ENCODE data around the gene TRABD2B.
A peak's percentile ranks its signal among the peaks of the same experiment; 100 is the strongest.

The TRABD2B gene

DNA sequence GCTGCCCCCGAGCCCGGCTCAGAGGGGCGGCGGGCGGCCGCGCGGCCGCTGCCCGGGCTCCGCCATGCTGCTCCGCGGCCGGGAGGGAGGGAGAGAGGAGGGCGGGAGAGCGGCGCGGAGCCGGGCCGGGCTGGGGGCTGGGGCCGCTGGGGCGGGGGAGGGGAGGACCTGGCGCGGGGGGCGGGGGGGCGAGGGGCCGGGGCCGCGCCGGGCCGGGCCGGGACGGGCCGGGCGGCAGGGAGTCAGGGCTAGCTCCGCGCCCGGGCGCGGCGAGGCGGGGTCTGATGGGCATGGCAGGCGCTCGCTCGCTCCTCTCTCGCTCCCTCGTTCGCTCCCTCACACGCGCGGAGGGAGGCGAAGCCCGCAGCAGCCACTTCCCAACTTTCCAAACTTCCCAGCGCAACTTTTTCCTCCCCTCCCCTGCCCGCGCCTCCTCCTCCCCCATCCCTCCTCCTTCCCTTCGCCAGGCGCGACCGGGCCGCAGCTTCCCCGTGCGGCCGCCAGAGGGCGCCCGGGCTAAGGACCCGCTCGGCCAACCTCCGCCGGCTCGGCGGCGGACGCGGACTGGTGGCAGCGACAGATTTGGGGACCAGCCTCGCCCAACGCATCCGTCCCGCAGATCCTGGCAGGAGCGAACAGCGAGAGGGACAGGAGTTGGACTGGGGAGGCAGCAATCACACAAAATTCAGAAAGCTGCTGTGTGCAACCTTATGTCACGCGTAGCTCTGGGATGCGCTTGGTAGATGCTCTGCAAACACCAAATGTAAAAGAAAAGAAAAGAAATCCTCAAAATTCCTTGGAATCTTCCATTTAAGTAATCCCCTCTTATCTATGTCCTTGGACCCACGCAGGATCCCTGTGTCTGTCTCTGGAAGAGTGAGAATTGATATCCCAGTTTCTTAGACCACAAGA, at the start of gene TRABD2B:
Gene TRABD2B (minus strand): TSS at position 97 of the 912 bp plus-strand sequence.
- peaks cover 8% of the 10 kb centered on the region for H3K4me1 Mint-ChIP-seq
- peaks cover 41% of the 10 kb centered on the region for H3K27me3 Mint-ChIP-seq
- no peaks in the 10 kb centered on the region for H3K9me3 Mint-ChIP-seq
- peak within 1 kb of the TSS; percentile 79 for H3K4me3 Mint-ChIP-seq
- no peak within 1 kb of the TSS for H3K27ac Mint-ChIP-seq
- H3K36me3 Mint-ChIP-seq = no peaks in the 10 kb centered on the region

GRCh38 chr1:48044311-48044710, 47.1 kb upstream of the TRABD2B start:
- H3K36me3 Mint-ChIP-seq = no peaks in the 10 kb centered on the region
- no peaks in the 10 kb centered on the region for H3K4me1 Mint-ChIP-seq
- no peak overlapping the region for H3K4me3 Mint-ChIP-seq
- no peak overlapping the region for H3K27ac Mint-ChIP-seq
- no peaks in the 10 kb centered on the region for H3K9me3 Mint-ChIP-seq
- H3K27me3 Mint-ChIP-seq = no peaks in the 10 kb centered on the region

GRCh38 chr1:48043622-48044021, 46.4 kb upstream of the TRABD2B start:
- Mint-ChIP-seq H3K4me1 (no peaks in the 10 kb centered on the region), H3K27ac (no peak overlapping the region)

DNA sequence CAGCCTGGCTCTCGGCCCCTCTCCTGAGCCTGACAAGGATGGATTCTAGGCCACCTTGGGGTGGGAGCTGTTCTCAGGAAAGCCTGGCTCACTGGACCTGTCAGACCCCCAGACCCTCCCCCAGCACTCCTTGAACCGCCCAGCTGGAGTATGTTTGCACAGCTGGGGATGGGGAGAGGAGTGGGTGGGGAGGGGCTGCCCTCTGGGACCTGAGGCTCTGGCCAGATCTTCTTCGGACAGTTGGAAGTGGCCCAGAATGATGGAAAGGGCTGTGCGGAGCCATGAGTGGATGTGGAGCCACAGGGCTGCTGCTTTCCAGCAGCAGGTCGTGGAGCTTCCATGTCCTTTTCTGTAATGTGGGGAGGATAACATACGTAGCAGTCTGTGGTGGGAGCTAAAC, 43.0 kb upstream of the TRABD2B start:
- H3K4me1 Mint-ChIP-seq = no peaks in the 10 kb centered on the region
- H3K27ac Mint-ChIP-seq = no peak overlapping the region
- H3K27me3 Mint-ChIP-seq = no peaks in the 10 kb centered on the region
- no peaks in the 10 kb centered on the region for H3K9me3 Mint-ChIP-seq
- H3K4me3 Mint-ChIP-seq = no peak overlapping the region
- no peaks in the 10 kb centered on the region for H3K36me3 Mint-ChIP-seq

More at GRCh38 chr1:48043622-48044021, 46.4 kb upstream of the TRABD2B start:
- H3K4me3 Mint-ChIP-seq = no peak overlapping the region
- no peaks in the 10 kb centered on the region for H3K27me3 Mint-ChIP-seq
- no peaks in the 10 kb centered on the region for H3K36me3 Mint-ChIP-seq
- H3K9me3 Mint-ChIP-seq = no peaks in the 10 kb centered on the region

- Mint-ChIP-seq H3K4me1 (no peaks in the 10 kb centered on the region), H3K4me3 (no peak overlapping the region)
Observed at GRCh38 chr1:48039088-48040054, 42.2 kb upstream of the TRABD2B start.

GRCh38 chr1:48038270-48038767, 41.1 kb upstream of the TRABD2B start:
- Mint-ChIP-seq H3K4me3 (no peak overlapping the region), H3K36me3 (no peaks in the 10 kb centered on the region), H3K27ac (no peak overlapping the region), H3K4me1 (no peaks in the 10 kb centered on the region), H3K27me3 (no peaks in the 10 kb centered on the region), H3K9me3 (no peaks in the 10 kb centered on the region)

More at GRCh38 chr1:48039088-48040054, 42.2 kb upstream of the TRABD2B start:
- no peaks in the 10 kb centered on the region for H3K27me3 Mint-ChIP-seq
- H3K9me3 Mint-ChIP-seq = no peaks in the 10 kb centered on the region
- no peaks in the 10 kb centered on the region for H3K36me3 Mint-ChIP-seq
- H3K27ac Mint-ChIP-seq = no peak overlapping the region

GRCh38 chr1:48036710-48037355, 39.6 kb upstream of the TRABD2B start:
- Mint-ChIP-seq H3K4me3 (no peak overlapping the region), H3K27me3 (no peaks in the 10 kb centered on the region), H3K4me1 (no peaks in the 10 kb centered on the region), H3K9me3 (no peaks in the 10 kb centered on the region), H3K36me3 (no peaks in the 10 kb centered on the region), H3K27ac (no peak overlapping the region)

GRCh38 chr1:48035371-48036141, 38.4 kb upstream of the TRABD2B start:
- Mint-ChIP-seq H3K4me1 (no peaks in the 10 kb centered on the region), H3K27me3 (peaks cover 2% of the 10 kb centered on the region), H3K27ac (no peak overlapping the region), H3K36me3 (no peaks in the 10 kb centered on the region), H3K9me3 (no peaks in the 10 kb centered on the region), H3K4me3 (no peak overlapping the region)

DNA sequence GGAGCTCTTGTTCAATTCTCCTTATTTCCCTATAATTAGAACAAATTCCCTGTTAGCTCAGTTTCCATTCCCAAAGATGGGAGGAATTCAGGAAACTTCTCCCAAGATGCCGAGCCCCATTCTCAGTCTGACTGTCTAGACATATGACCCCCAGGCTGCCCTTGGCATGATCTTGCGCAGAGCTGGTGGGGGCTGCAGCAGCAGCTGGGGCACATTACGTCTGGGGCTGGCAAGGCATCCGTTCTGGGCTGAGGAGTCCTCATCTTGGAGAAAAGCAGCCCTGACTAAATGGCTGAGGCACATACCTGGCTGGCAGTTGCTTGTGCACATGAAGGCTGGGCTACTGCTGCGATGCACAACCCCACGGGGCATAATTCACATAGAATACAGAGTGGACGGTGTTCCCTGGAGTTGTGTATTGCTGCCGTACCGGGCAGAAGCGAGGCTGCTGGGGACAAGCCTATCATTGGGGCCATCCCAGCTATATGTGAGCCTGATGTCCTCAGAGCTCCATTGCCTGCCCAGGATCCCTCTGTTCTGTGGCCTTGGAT, 36.4 kb upstream of the TRABD2B start:
- Mint-ChIP-seq H3K36me3 (no peaks in the 10 kb centered on the region), H3K4me3 (no peak overlapping the region), H3K4me1 (no peaks in the 10 kb centered on the region), H3K9me3 (no peaks in the 10 kb centered on the region), H3K27ac (no peak overlapping the region), H3K27me3 (peaks cover 3% of the 10 kb centered on the region)

DNA sequence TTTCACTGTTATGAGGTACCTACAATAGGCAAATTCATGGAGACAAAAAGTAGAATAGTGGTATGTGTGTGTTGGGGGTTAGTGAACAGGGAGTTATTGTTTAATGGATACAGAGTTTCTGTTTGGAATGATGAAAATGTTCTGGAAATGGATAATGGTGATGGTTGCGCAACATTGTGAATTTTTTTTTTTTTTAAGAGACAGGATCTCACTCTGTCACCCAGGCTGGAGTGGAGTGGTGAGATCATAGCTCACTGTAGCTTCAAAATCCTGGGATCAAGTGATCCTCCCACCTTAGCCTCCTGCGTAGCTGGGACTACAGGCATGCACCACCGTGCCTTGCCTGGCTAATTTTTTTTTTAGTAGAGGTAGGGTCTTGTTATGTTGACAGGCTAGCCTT, 34.5 kb upstream of the TRABD2B start:
- peaks cover 3% of the 10 kb centered on the region for H3K27me3 Mint-ChIP-seq
- H3K36me3 Mint-ChIP-seq = no peaks in the 10 kb centered on the region
- no peak overlapping the region for H3K27ac Mint-ChIP-seq
- no peaks in the 10 kb centered on the region for H3K4me1 Mint-ChIP-seq
- no peaks in the 10 kb centered on the region for H3K9me3 Mint-ChIP-seq
- H3K4me3 Mint-ChIP-seq = no peak overlapping the region

- Mint-ChIP-seq H3K27me3 (peaks cover 3% of the 10 kb centered on the region), H3K36me3 (no peaks in the 10 kb centered on the region), H3K4me3 (no peak overlapping the region), H3K9me3 (no peaks in the 10 kb centered on the region), H3K27ac (no peak overlapping the region), H3K4me1 (no peaks in the 10 kb centered on the region)
Observed at GRCh38 chr1:48030696-48031365, 33.6 kb upstream of the TRABD2B start.

- Mint-ChIP-seq H3K27me3 (peaks cover 3% of the 10 kb centered on the region), H3K4me1 (no peaks in the 10 kb centered on the region), H3K4me3 (no peak overlapping the region), H3K9me3 (no peaks in the 10 kb centered on the region), H3K27ac (no peak overlapping the region), H3K36me3 (no peaks in the 10 kb centered on the region)
Observed at GRCh38 chr1:48030211-48030610, 33.0 kb upstream of the TRABD2B start.

DNA sequence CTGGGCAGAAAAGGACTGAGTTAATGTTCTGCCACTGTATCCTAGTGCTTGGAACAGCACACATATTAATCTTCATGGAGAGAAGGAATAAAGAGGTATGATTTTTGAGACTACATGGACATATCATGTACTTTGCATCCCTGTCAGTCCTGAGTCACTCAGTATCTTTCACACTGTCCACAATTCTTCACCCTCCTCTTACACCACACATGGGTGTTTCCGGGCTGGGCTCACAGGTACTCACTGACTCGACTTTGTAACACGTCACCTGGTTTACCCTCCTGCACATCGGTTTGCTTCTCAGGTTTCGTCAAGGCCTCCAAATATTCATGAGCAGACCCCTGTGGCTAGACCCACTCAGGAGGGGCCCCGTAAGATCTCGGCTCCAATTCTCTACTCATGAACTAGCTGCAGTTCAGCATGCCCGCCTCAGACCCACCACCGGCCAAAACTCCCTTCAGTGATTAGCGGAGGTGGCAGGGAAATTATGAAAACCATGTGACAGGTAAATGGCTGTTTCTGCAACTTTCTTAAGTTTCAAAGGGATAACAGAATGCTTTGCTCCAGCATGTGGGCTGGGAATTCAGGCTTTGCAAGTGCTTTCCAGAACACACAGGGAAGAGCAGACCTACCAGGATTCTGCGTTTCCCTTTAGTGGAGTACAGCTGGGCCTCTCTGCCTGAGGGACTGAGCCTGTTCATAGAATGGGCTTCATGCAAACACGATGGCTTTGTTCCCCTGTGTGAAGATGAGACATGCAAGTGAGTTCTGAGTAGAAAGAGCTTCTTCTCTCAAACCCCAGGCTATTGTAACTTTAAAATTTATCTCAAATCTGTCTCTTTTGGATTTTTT, 31.3 kb upstream of the TRABD2B start:
- Mint-ChIP-seq H3K4me3 (no peak overlapping the region), H3K27ac (no peak overlapping the region), H3K27me3 (peaks cover 3% of the 10 kb centered on the region), H3K9me3 (no peaks in the 10 kb centered on the region), H3K36me3 (no peaks in the 10 kb centered on the region), H3K4me1 (no peaks in the 10 kb centered on the region)
